HG03520 (cell line): ENCODE results near the gene LRRC4C.

Source experiments
- ATAC-seq: cut with Tn5 transposase; IDR thresholded peaks from one replicate; pipeline ENCODE4 v1.9.1; 2021; ENCODE audit warnings: mild to moderate bottlenecking, moderate library complexity; ENCODE audit not compliant: unreplicated experiment

Gene LRRC4C

DNA sequence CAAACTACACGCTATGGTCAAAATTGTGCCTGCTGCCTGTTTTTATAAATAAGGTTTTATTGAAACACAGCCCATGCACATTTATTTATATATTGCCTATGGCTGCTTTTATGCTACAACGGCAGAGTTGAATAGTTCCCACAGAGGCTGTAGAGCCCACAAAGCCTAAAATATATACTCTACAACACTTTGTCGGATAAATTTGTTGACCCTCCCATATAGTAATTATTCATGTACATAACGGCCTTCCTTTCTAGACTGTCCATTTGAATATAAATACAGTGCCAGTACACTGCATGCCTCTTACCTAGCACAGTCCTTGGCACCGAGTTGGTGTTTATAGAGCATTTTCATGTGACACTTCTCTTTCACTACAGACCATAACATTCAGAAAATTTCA, 314.0 kb downstream of the LRRC4C start:
- no peak for ATAC-seq

DNA sequence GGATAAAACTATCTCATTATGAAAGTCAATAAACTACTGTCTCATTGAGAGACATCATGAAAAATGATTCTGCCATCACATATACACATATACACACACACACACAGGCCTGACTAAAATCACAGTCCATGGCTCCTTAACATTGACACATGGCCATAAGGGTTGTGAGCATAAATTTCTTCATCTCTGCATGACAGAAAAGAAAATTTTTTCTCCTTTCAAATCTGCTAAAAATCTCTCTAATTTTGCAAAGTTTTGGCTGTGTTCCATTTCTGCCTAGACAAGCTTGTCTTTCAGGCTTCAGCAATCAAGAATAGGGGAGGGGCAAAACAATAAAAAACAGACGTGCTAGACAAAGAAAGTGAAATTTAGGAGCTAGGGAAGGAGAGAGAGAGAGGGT, 324.5 kb downstream of the LRRC4C start:
- no peak for ATAC-seq

DNA sequence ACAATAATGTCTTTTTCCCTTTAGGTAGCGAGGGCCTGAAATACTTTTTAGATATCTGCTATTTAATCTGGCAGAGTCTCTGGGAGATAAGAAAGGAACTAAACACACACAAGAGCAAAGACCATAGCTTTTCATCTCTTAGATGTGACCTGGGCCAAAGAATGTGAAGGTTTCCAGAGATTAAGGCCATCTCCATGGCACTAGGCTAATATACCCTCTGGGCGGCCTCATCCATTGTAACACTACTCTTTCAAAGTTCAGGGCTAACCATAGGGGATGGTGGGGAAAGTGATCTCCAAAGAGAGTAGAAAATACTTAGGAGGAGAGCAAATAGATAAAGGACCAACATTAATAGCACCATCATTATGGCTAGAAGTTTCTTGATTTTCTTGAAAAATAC, 326.4 kb downstream of the LRRC4C start:
- ATAC-seq: no peak

DNA sequence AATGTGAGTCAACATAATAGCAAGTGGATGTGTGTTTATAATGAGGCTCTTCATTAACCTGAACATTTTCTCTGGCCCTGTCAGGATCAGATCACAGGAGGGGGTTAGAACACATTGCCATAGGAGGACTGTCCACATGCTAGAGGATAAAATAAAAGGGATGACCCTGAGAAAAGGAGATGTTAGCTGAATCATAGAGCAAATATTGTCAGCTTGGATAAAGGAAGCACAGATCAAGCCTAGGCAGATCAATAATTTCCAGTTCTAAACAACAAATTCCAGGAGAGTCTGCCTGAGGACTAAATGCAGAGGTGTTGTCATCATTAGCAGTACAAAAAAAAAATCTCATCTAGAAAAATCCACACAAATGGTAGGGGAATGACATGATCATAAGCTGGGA, 337.9 kb downstream of the LRRC4C start:
- ATAC-seq: no peak

DNA sequence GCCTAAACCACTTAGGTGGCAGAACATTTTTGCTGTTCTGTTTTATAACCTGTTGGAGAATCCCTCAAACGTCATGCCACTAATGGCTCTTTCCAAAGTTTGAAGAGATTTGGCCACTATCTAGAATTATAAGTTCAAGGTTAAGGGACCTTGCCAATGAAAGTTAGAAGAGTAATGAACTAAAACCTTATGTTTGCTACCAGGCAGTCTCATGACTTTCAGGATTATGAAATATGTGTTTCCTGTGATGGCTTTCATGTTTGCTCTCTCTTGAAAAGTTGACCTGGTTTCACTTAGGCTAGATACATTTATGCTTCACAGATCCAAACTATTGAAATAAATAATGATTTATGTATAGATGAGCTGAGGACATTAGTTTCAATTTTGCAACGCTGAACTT, 340.0 kb downstream of the LRRC4C start:
- ATAC-seq: no peak

DNA sequence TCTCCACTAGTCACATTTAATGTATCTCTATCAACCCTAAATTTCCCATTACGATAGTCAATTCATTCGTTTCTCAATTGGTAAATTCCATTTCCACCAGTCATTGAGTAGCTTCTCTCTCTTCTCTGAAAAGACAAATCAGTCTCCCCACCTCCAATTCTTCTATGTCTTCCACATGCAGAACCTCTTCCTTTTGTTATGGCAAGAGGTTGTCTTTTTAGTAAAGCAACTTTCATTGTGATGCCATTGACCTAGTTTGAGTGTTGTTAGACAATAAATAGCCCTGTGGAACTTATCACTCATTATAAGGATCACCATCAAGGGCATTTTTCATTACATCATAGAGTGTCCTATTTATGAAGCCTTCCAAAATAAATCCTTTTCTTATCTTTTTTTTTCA, 340.9 kb downstream of the LRRC4C start:
- no peak for ATAC-seq

DNA sequence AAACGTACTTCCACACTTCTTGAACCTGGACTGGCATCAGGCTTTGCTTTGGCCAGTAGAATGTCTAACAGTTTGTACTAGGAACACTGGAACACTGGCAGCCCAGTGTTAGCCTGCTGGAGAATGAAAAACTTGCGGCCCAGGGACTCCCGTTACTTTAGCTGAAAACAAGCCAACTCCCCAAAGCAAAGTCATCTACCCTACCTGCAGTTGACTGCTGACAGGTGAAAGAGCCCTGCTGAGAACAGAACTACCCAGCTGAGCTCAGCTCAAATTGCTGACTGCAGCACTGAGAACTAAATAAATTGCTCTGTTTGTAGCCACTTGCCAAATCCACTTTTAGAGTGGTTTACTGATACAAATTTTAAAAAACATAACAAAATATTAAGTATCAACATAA, 342.5 kb downstream of the LRRC4C start:
- ATAC-seq: no peak

DNA sequence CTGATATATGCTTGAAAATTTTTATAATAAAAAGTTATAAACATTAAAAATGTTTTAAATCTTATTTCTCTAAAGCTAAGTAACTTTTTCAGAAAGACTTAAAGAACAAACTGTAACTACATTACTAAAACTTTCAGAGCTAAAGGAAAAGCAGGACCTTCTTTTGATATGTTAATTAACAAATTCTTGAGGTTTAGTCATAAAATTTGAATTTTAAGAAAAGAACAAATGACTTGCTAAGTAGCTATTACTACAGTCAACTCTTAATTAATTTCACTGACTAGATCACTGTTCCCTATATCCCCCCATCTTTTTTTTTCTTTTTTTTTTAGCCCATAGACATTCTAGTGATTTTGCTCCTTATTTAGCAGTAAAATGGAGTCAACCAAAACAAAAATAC, 344.4 kb downstream of the LRRC4C start:
- no peak for ATAC-seq

DNA sequence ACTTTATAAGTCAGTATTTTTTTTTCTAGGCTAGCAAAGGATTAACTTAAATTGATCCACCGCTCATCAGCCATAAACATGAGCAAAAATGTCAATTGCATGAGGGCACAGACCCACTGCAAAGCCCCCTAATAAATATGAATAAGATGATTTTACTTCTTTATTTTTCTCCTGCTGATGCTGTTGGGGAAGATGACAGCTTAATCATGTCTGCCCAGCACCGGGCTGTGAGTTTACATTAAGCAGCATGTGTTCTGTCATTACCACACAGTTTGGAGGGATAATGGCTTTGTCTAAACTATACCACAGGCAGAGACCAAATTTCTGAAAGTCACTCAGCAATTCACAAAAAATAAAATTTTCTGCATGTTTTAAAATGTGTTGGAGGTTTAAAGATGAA, 346.3 kb downstream of the LRRC4C start:
- no peak for ATAC-seq

DNA sequence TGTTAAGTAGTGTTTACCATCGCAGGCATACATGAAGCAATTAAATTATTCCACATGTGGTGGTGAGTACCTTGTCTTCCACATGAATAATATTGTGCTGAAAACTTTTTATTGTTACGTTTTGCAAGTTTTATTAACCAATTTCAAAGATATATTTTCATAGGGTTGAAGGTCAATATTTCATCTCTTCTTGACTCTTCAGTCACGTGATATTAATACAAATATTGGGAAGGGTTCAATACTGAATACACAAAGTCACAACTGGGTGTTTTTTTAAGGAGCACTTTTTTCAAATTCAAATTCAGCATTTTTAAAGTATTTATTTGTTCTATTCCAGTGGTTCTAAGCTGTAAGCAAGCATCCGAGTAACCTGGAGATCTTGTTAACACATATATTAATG, 348.9 kb downstream of the LRRC4C start:
- ATAC-seq: no peak

DNA sequence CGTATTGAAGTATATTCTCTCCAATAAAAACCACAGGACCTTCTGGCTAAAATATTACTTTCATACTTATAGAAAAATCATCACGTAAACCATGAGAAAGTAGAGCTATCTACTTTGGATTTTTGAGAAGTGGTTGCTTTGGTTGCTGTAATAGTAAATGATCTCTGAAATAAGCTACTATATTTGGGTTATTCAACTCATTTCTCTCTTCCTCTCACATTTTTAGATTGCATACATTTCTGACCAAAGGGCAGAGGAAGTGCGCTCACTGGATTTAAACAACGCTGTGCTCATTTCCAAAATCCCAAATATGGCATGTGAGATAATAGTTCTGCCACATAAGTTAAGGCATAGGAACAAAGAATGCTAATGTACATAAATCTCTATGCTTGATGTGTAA, 357.0 kb downstream of the LRRC4C start:
- no peak for ATAC-seq

DNA sequence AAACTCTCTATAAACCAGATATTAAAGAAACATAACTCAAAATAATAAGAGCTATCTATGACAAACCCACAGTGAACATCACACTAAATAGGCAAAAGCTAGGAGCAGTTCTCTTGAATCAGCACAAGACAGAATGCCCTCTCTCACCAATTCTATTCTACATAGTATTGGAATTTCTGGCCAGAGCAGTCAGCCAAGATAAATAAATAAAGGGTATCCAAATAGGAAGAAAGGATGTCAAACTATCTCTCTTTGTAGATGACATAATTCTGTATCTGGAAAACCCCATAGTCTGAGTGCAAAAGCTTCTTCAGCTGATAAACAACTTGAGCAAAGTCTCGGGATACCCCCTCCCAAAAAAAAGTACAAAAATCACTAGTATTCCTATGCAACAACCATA, 359.8 kb downstream of the LRRC4C start:
- no peak for ATAC-seq

DNA sequence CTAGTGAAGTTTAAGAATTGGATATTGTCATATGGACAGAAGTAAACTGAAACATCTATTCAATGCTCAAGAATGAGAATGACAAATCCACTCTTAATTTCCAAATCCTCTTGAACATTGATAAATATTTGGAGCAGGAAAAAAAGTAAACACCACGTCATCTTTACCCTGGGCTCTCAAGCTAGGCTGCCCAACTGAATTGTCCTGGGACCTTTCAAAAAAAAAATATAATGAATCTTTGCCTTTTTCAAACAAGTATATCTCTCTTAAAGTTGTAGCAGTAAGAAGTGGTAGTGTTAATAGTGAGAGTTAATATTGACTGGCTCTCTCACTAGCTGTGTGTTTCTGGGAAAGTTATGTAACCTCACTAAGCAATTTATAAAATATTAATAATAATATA, 374.3 kb downstream of the LRRC4C start:
- no peak for ATAC-seq

DNA sequence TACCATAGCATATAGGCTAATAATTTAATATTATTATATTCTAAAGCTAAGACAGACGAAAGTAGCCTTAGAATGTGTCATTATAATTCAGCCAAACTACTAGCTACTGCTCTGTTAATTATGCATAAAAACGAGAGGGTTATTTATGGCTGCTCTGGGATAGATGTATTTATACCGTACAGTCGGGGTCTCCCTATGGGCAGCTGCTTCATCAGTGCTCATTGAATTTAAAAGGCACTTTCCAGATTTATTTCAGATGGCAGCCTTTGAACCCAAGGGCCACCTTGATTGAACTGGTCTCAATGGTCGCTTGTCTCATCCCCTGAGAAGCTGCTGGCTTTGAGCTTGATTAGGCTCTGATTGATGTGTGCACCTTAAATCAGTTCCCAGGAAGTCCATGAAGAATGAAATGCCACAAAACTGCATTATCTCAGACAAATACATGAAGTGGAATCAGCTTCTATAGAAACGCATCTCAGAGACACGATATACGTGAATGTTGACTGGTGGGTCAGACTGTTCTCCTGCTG, 377.6 kb downstream of the LRRC4C start:
- ATAC-seq: no peak

DNA sequence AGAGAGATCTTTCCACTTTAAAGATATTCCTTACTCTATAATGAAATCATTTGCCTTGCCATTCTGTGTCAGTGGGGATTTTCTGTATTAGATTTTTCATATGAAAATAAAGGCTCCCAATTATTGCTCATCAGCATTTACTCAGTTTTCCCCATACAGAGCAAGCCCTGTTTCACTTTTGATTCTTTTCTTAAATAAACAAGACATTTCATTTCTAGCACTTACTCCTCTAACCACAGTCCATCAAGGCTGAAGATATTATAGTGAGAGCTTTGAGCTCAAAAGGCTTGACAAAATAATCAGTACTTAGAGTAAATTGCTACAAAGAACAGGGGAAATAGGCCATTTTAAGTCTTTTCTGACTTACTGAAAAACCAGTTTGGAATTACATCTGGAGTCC, 385.1 kb downstream of the LRRC4C start:
- no peak for ATAC-seq

DNA sequence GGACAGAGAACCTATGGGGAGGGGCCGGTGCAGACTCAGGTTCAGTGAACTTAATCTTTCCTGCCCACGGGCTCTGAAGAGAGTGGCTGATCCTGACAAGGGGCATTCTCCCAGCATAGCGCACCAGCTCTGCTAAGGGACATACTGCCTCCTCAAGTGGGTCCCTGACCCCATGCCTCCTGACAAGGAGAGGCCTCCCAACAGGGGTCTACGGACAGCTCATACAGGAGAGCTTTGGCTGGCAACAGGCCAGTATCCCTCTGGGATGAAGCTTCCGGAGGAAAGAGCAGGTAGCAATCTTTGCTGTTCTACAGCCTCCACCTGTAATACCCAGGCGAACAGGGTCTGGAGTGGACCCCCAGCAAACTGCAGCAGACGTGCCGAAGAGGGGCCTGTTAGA, 394.0 kb downstream of the LRRC4C start:
- no peak for ATAC-seq

DNA sequence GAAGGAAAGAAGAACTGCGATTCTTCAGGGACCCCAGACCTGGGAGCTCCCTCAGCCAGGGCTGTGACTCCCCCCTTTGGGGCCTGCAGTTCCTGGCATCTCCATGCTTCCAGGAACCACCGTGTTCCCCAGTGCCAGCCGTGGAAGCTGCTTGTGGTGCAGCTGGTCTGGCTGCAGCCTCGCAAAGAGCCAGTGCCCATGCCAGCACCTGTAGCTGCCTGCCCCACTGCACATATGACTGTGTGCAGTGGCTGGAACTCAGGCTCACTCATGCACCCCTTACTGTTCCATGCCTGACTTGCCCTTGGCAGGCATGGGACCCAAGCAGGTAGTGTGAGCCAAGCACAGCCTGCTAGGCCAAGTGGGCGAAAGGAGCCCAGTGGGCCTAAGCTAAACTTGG, 401.3 kb downstream of the LRRC4C start:
- no peak for ATAC-seq

DNA sequence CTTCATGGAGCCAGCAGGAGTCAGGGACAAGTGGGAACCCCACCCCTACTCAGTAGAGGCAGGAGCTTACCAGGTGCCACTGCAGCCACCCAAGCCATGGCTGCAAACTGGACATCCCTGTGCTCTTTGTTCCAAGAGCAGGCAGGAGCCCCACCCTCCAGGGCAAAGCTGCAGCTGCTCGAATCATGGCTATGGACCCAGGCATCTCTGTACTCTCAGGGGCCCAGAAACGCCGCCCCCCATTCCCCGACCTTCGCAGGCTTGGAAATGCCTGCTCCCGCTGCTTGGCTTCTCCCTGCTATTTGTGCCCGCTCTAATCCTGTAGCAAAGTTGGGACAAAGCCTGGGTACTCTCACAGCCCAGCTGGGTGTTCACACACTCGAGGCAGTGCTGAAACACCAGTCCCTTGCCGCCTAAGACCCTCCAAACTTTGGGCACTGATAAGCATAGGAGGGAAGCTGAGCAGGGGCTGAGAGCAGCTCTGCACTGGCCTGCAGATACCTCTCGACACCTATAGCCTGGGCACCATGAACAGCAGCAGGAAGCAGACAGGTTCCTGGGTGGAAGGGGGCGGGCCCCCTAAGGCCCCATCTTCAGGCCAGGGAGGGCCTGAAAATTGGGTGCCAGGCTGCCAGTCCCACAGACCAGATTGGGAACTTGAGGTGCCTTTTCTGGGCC, 402.4 kb downstream of the LRRC4C start:
- no peak for ATAC-seq

DNA sequence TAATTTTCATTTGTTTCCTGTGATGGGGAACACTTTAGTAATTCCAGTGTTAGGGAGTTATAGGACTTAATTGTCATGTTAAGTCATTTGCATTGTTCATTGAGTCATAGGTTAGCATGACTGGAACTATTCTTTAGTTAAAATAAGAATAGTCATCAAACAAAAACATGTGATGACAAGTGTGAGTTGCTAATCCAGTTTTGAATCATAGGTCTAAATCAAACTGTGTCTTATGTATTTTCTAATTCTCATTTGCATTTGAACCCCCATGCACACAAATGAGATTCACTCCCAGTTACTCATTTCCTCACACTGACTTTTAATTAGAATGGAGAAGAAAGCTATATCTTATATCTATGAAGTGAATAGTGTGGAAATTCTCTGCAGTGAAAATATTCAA, 405.6 kb downstream of the LRRC4C start:
- no peak for ATAC-seq

DNA sequence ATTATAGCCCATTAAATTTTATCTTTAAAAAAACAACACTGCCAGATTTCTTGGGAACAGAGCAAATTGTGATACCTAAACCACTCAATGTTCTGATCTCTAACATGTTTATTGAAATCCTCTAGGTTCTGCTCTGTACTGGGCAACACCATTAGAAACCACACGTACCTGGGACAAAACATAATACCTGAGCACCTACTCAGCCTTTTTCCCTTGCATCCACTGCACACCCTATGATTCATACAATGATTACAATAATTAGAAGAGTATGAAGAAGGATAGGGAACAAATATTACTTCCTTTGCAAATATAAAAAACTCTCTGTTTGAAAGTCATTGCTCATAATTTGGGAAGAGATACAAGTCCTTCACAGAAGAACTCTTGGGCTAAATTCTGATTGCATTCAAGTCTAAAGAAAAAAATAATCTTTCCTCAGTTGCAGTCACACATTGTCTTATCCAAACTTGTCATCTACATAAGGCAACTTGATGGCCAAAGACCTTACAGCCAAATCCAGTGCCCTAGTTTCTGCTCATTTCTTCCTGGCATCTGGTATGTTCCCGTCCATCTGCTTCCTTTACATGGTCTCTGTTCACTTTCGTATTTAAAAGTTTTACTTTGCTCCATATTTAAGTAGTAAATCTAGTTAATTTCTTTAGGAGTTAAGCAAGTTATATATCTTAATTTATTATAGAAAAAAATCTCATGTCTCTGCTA, 407.4 kb downstream of the LRRC4C start:
- ATAC-seq: no peak

DNA sequence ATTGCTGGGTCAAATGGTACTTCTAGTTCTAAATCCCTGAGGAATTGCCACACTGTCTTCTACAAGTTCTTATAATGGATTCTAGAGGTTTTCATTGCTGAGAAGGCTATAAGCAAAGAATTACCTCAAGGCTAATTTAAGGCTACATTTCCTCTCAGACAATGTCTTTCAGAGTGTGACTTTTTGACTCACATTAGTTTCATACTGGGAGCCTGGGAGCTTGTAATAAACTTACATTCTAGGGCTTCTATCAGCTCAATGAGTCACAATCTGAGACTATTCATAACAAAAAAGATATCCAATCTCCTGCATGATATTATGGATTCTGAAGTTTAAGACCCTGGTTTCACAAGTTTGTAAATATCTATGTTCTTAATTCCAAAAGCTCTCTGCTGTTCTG, 408.7 kb downstream of the LRRC4C start:
- ATAC-seq: no peak

DNA sequence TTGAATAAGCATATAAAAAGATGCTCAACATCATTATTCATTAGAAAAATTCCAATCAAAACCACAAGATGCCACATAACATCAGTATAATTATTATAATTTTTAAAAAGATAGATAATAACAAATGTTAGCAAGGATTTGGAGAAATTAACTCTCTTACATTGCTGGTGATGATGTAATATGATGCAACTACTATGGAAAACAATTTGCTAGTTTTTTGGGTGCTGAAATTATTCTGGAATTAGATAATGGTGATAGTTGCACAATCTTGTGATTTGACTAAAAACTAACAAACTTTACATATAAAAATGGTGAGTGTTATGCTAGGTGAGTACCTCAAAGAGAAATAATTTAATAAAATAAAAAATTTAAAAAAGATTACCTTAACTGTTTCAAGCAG, 412.2 kb downstream of the LRRC4C start:
- no peak for ATAC-seq

DNA sequence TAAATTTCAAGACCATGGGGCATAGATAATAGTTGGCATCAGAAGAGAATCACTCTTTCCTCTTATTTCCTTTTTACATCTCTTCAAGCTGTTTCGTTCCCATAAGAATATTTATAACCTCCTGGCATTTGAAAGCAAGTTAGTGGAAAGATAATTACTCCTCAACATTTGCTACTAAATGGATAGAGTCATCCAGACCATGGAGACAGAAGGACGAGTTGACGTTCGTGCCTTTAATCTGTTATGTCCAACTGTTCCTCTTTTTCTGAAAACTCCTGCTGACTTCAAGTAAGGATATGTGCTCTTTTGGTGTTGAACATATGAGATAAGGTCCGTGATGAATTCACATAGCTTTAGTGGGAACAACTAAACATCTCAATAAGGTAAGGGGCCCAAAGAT, 414.2 kb downstream of the LRRC4C start:
- ATAC-seq: no peak
